Left ventricle myocardium inferior (tissue), 1 donor: ENCODE measurements around the gene KATNB1. TPM values are rescaled to one million over a fixed set of nuclear protein-coding genes. Genes with fewer than 3 reads are reported as not detected.

ENCODE experiments used
- DNase-seq: peaks from one replicate; pipeline ENCODE4 v3.0.0-alpha.2; 2020
- H3K27ac ChIP-seq: fragments of 200-600 bp; replicated peaks from 2 replicates; pipeline ENCODE4 v1.8.0; 2021
- H3K27me3 ChIP-seq: fragments of 200-600 bp; 2 replicates; pipeline ENCODE4 v1.8.0; 2021; ENCODE audit warnings: low read depth
- H3K36me3 ChIP-seq: fragments of 200-600 bp; 2 replicates; pipeline ENCODE4 v1.8.0; 2021
- H3K4me1 ChIP-seq: fragments of 200-600 bp; 2 replicates; pipeline ENCODE4 v1.8.0; 2021
- H3K4me3 ChIP-seq: fragments of 200-600 bp; 2 replicates; pipeline ENCODE4 v1.8.0; 2021; ENCODE audit warnings: mild to moderate bottlenecking, moderate library complexity
- H3K9me3 ChIP-seq: fragments of 200-600 bp; replicated peaks from 2 replicates; pipeline ENCODE4 v1.8.0; 2021
- CTCF ChIP-seq: fragments of 200-600 bp; IDR thresholded peaks from 2 replicates; pipeline ENCODE4 v1.8.0; 2021; ENCODE audit warnings: antibody characterized with exemption, mild to moderate bottlenecking, borderline replicate concordance
- intact Hi-C: fragments of 100-400 bp; cut with micrococcal nuclease; formaldehyde crosslinking; loops from one replicate; pipeline ENCODE4 v1.11.0; 2022
- total RNA-seq: library from RNA; stranded (reverse); fragmentation: NEBNext Ultra II Directional; extraction: Animal tissue kit (Norgen Biotek cat#: 25700); gene quantifications from one replicate; pipeline ENCODE4 v1.2.1, GENCODE V29; 2021
- donor health status: DM: no; HTN: yes; CAD: no; lungs with severe emphysema.

KATNB1 gene
- total RNA-seq, 1 donor from 2014 or later: 11.2 TPM

DNA sequence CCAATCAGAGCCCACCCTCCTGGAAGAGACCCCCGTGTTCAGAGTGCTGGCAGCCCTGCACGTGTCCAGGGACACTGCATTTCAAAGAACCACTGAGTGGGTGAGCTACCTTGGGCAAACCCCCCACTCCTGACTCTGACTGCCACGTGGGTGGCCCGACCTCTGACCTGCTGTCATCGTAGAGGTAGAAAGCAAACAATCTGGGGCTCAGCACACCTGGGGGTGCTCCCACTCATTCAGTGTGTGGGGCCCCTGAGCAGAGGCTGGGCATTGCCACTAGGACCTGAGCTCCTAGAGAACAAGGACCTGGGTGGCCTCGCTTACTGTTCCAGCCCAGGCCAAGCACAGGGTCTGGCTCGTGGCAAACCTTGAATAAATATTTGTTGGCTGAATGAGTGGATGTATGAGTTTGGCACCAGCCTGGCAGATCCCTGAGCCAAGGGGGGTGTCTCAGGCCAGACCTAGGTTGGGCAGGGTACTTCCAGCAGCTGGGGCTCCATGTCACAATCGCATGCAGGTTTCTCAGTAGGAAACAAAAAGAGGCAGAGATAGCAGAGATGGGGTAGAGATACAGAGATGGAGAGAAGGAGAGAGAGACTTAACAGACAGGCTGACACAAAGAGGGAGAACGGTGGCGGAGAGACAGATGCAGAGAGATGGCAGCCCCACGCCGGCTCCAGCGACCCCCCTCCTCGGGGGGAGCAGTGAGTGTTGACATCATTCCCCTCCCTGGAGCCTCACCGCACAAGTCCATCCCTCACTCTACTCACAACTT is 46.4 kb upstream of the KATNB1 start:
- H3K36me3 ChIP-seq: no peaks in the 10 kb centered on the region
- TF ChIP-seq CTCF: no peak
- DNase-seq: no peak

DNA sequence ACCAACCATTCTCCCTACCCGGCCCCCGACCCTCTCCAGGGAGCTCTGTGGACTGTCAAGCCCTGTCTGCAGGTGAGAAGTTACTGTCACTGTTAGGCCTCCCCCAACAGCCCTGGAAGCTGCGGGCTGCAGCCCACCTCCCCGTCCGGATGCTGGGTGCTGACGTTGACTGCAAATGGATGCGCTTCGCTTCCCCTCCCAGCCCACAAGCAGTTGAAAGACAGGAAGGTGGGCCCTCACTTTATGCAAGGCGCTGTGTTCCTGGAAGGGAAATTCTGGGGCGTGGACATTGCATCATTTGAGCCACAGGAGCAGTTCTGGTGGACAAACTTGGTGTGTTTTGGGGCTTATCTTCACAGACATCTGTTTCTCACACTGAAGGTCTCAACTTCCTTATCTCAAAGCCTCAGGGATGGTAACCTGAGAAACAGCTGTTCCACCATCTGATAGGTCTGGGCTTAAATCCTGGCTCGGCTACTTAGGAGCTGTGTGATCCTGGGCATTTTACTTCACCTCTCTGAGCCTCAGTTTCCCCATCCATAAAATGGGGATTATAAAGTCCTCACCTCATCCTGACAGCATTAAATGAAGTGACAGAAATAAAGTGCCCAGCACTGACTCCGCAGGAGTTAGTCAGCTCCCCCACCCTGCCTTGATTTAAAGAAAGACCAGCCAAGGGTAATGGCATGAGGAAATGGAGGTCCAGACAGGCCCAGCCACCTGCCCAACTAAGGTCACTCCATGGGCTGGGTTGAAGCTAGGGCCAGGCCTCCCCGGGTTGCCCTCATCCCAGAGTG is 45.6 kb upstream of the KATNB1 start:
- no peak for TF ChIP-seq CTCF
- Histone ChIP-seq H3K27ac (no peak overlapping the region), H3K27me3 (peaks cover 33% of the 10 kb centered on the region), H3K4me3 (no peak overlapping the region), H3K4me1 (peaks cover 10% of the 10 kb centered on the region), H3K36me3 (no peaks in the 10 kb centered on the region), H3K9me3 (no peaks in the 10 kb centered on the region)
- intact Hi-C loops: no loop called here
- DNase-seq: no peak

More for the DNA sequence above, 46.4 kb upstream of the KATNB1 start:
- H3K4me3 ChIP-seq: no peak overlapping the region
- intact Hi-C loops: no loop called here
- peaks cover 10% of the 10 kb centered on the region for H3K4me1 ChIP-seq
- H3K27me3 ChIP-seq: peaks cover 31% of the 10 kb centered on the region
- no peak overlapping the region for H3K27ac ChIP-seq
- H3K9me3 ChIP-seq: no peaks in the 10 kb centered on the region

GRCh38 chr16:57690782-57691471 is 44.6 kb upstream of the KATNB1 start:
- H3K27ac ChIP-seq: no peak overlapping the region
- no peak for DNase-seq
- H3K27me3 ChIP-seq: peaks cover 33% of the 10 kb centered on the region
- no peak overlapping the region for H3K4me3 ChIP-seq
- peaks cover 10% of the 10 kb centered on the region for H3K4me1 ChIP-seq
- no peaks in the 10 kb centered on the region for H3K9me3 ChIP-seq
- no peak for TF ChIP-seq CTCF
- intact Hi-C loops: no loop called here
- no peaks in the 10 kb centered on the region for H3K36me3 ChIP-seq

DNA sequence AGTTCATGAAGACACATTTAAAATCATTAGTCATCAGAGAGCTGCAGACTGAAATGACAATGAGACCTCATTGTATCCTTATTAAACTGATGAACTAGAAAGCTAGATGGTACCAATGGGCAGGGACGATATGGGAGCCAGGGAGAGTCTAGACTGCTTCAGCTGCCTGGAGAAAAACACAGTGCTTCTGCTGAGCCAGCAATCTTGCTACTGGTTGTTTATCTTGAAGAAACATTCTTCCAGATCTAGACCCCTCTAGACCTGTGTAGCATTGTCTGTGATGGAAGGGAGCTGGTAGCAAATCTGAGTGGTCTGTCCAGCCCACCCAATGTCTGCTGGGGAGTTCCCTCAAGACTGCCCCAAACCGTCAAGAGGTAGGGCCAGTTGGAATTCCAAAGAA is 42.9 kb upstream of the KATNB1 start:
- Histone ChIP-seq H3K36me3 (no peaks in the 10 kb centered on the region), H3K4me1 (peaks cover 10% of the 10 kb centered on the region), H3K9me3 (no peaks in the 10 kb centered on the region), H3K27ac (no peak overlapping the region), H3K4me3 (no peak overlapping the region), H3K27me3 (peaks cover 33% of the 10 kb centered on the region)
- DNase-seq: no peak
- intact Hi-C loops: no loop called here
- TF ChIP-seq CTCF: no peak

DNA sequence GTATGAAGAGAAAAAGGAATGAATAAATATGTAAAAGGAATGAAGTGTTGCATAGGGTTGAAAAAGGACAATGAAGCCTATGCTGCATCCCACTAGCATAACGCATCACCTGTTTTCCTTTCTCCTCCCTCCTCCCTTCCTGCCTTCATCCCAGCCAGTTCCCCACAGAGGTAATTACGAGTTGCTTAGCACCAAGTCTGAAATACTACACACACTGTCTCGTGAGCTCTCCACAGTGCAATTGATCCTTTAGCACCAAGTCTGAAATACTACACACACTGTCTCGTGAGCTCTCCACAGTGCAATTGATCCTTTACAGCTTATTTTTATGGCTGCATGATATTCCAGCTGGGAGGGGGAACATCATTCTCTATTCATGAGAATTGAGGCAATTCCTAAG is 42.0 kb upstream of the KATNB1 start:
- Histone ChIP-seq H3K4me1 (peaks cover 10% of the 10 kb centered on the region), H3K27ac (no peak overlapping the region), H3K27me3 (peaks cover 32% of the 10 kb centered on the region), H3K36me3 (no peaks in the 10 kb centered on the region), H3K9me3 (no peaks in the 10 kb centered on the region), H3K4me3 (no peak overlapping the region)
- intact Hi-C loops: no loop called here
- DNase-seq: no peak
- TF ChIP-seq CTCF: no peak
